Activated CD4-positive, alpha-beta T cell treated with anti-CD3 and anti-CD28 coated beads for 24 hours (primary cell): ENCODE results near the gene ICAM4.
A peak's percentile ranks its signal among the peaks of the same experiment; 100 is the strongest.
"Not testable (repeated sequence)": the region's sequence is repeated elsewhere in the genome, so short reads cannot be mapped to it uniquely, and the experiment has no call there.

Experiments
- DNase-seq, 2 donors: peaks; one replicate each; pipeline ENCODE4 v3.0.0-alpha.2; 2020; ENCODE audit warnings: low read depth in 2 of 2

Gene ICAM4, protein sequence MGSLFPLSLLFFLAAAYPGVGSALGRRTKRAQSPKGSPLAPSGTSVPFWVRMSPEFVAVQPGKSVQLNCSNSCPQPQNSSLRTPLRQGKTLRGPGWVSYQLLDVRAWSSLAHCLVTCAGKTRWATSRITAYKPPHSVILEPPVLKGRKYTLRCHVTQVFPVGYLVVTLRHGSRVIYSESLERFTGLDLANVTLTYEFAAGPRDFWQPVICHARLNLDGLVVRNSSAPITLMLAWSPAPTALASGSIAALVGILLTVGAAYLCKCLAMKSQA

DNA sequence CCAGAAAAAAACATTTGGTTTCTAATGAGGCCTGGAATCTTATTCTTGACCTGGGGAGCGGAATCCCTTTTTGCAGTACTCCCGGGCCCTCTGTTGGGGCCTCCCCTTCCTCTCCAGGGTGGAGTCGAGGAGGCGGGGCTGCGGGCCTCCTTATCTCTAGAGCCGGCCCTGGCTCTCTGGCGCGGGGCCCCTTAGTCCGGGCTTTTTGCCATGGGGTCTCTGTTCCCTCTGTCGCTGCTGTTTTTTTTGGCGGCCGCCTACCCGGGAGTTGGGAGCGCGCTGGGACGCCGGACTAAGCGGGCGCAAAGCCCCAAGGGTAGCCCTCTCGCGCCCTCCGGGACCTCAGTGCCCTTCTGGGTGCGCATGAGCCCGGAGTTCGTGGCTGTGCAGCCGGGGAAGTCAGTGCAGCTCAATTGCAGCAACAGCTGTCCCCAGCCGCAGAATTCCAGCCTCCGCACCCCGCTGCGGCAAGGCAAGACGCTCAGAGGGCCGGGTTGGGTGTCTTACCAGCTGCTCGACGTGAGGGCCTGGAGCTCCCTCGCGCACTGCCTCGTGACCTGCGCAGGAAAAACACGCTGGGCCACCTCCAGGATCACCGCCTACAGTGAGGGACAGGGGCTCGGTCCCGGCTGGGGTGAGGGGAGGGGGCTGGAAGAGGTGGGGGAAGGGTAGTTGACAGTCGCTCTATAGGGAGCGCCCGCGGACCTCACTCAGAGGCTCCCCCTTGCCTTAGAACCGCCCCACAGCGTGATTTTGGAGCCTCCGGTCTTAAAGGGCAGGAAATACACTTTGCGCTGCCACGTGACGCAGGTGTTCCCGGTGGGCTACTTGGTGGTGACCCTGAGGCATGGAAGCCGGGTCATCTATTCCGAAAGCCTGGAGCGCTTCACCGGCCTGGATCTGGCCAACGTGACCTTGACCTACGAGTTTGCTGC is at the start of gene ICAM4:
ICAM4 (plus strand) TSS at position 153 of the 935 bp plus-strand sequence; CDS start at position 211, 58 bp downstream.
- DNase-seq: no peak

DNA sequence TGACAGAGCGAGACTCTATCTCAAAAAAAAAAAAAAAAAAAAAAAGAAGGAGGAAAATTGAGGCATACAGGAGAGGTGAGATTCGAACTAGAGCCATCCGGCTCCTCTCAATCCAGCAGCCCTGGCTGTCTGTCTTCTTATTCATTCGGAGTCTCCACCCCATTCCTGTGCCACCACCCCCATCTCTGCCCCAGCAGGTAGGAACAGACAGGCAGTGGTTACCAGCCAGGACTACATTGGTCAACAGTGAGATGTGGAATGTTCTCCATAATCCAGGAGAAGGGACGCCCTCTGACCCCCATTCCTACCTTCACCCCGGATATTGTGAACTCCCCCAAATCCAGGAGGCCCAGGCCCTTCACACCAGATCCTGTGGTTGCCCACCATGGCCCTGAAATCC is 49.1 kb upstream of the ICAM4 start:
- no peak for DNase-seq

DNA sequence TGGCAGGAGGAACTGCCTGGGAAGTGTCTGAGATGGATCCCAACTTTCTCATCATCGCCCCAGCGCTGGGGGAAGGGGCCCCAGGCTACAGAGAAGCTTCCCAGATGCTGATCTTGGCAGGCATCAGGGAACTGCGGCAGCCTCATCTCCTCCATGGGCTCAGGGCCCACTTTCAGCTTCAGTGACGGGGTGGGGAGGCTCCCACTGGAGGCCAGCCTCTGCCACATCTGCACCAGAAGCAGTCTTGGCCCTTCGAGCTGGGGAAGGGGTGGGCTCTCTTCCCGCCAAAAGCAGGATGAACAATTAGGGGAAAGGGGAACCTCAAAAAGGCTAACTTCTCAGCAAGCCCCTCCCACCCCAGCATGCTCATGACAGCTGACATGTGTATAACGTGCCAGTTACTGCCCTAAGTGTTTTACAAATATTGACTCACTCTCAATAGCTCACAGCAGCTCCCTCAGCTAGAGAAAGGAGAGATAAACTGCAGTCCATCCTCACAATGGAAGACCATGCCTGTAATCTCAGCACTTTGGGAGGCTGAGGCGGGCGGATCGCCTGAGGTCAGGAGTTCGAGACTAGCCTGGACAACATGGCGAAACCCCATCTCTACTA is 48.5 kb upstream of the ICAM4 start:
- no peak for DNase-seq

DNA sequence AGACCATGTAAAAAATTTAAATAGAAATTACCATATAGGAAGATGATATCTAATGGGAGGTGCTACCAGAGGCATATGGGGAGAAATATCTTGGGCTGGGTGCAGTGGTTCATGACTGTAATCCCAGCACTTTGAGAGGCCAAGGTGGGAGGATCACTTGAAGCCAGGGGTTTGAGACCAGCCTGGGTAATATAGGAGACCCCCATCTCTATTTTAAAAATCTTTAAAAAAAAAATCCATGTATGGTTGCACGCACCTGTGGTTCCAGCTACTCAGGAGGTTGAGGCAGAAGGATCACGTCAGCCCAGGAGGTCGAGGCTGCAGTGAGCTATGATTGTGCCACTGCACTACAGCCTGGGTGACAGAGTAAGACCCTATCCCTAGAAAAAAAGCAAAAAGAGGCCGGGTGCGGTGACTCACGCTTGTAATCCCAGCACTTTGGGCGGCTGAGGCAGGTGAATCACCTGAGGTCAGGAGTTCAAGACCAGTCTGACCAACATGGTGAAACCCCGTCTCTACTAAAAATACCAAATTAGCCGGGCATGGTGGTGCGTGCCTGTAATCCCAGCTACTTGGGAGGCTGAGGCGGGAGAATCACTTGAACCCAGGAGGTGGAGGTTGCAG is 44.8 kb upstream of the ICAM4 start:
- not testable (repeated sequence) for DNase-seq

DNA sequence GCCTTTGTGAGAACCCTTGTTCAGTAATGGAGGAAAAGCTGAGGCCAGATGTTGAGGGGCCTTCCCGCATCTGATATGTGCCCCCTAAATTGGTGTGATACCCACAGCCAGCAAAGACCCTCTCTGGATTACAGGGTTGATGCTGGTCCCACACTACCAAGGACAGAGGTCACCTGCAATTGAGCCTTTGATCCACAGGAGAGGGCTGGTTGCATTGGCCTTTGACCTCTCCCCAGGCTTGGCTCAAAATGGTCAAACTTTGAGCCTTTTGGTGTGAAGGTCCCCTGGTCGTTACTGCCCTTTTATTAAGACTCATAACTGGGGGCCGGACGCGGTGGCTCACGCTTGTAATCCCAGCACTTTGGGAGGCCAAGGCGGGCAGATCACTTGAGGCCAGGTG is 43.1 kb upstream of the ICAM4 start:
- DNase-seq: no peak

DNA sequence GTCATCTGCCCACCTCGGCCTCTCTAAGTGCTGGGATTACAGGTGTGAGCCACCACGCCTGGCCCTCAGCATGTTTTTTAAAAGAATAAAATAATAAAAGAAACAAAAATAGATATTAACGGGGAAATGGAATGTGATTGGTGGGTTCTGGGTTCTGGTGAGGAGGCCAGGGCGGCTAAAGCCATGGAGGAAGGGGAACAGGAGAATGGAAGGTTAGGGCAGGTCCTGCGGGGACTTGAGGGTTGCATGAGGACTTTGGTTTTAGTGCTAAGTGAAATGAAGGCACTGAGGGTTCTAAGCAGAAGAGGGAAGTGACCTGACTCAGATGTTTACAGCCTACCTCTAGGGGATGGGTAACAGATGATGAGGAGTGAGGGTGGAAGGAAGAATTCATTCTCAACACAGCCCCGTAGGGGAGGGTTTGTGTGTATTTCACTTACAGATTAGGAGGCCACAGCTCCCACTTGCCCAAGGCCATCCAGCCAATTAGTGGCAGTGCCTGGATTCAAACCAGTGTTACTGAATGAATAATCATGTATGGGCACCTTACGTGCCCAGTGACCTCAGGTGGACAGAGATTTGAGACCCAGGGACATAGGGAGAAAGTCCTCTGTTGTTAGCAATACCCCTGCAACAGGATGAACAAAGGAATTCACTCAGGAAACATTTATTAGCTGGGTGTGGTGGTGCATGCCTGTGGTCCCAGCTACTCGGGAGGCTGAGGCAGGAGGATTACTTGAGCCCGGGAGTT is 41.4 kb upstream of the ICAM4 start:
- DNase-seq: no peak

DNA sequence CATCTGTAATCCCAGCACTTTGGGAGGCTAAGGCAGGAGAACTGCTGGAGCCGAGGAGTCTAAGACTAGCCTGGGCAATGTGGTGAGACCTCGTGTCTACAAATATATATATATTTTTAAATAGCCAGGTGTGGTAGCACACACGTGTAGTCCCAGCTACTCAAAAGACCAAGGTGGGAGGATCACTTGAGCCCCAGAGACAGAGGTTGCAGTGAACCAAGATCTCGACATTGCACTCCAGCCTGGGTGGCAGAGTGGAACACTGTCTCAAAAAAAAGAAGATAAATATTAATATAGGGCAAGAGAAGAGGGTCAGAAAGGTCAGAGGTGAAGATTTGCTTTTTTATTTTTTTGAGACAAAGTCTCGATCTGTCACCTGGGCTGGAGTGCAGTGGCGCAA is 40.2 kb upstream of the ICAM4 start:
- no peak for DNase-seq

DNA sequence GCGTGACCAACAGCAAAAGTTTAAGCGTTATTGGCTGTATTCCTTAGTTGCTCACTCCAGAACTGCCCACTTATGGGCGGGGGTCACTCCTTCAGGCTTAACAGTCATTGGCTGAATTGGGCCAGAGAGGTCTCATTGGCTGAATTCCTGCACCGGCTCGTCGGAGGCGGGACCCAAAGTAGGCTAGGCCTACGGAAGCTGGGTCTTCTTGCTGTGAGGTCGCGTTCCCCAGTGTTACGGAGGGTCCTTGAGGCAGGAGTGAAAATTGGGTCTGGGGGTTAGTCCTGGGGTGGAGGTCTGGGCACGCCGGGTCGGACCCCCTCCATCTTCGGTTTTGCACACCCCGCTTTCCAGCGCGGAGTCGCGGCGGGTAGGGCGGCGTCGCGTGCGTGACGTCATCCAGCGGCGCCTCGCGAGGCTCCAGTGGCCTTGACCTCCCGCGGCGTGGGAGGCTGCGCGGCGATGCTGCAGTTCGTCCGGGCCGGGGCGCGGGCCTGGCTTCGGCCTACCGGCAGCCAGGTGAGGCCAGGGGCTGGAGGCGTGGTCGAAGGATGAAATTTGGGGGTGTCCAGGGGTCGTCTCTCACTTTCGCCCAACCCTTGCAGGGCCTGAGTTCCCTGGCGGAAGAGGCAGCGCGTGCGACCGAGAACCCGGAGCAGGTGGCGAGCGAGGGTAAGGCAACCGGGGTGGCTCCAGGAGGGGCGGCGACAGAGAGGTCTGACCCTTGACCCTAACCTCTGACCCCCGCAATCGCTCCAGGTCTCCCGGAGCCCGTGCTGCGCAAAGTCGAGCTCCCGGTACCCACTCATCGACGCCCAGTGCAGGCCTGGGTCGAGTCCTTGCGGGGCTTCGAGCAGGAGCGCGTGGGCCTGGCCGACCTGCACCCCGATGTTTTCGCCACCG is 34.7 kb upstream of the ICAM4 start, which contains the start of gene MRPL4:
MRPL4 (plus strand) TSS at position 423 of the 903 bp plus-strand sequence; CDS start at position 463, 40 bp downstream.
- peak; percentile 91 to 93 for DNase-seq

DNA sequence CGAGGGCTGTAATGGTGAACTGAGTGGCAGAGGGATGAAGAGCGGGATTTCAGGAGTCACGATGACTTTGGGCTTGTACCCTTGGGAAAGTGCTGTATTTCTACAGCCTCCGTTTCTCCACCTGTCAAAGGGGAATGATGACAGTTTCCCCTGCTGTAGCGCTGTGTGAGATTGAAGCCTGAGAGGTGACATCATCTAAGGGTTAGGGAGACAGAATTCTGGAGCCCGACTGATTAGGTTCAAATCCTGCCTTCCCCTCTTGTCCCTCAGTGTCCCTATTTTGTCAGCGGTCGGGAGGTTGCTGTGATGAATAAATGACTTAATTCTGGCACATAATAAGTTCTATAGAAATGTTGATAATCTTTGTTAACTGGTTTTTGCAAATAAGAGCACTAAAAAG is 34.0 kb upstream of the ICAM4 start:
- no peak for DNase-seq

DNA sequence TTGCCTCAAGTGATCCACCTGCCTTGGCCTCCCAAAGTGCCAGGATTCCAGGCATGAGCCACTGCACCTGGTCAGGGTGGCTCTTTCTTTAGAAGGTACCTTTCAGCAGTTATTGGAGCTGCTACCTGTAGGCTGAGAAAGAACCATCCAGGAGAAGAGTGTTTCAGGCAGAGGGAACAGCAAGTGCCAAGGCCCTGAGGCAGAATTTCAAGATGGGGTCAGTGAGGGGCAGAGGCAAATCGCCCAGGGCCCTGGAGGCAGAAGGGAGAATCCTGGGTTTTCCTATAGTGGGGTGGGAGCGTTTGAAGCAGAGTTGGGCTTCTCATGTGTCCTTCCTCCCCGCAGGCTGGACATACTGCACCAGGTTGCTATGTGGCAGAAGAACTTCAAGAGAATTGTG is 32.5 kb upstream of the ICAM4 start:
- DNase-seq: no peak

DNA sequence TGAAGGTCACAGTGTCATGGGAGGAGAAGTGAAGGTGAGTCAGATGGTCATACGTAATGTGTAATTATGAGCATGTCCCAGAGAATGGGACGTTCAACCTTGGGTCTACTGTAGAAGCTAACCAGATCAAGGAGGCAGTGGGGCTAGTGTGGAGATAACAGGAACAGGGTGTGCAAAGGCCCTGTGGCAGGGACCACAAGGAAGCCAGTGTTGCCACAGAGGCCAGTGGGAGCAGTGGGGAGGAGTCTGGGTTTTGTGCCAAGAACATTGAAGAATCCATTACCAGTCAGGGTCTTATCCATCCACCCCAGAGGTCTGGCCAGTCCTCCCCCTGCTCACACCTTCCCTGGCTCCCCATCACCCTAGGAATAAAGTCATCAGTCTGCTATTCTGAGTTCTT is 31.4 kb upstream of the ICAM4 start:
- no peak for DNase-seq

DNA sequence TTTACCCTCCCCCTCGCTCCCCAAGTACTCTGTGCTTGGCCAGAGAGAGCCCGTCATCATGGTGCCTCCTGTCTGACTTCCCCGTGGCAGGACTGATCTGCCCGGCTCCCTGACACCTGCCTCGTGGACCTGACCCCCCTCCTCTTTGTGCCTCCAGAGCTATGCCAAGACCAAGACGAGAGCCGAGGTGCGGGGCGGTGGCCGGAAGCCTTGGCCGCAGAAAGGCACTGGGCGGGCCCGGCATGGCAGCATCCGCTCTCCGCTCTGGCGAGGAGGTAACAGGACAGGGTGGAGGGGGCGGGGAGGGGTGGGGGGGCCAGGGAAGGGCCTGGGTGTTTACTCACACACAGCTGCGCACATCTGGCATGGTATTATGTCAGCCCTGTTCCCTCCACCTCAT is 30.2 kb upstream of the ICAM4 start:
- DNase-seq: no peak

DNA sequence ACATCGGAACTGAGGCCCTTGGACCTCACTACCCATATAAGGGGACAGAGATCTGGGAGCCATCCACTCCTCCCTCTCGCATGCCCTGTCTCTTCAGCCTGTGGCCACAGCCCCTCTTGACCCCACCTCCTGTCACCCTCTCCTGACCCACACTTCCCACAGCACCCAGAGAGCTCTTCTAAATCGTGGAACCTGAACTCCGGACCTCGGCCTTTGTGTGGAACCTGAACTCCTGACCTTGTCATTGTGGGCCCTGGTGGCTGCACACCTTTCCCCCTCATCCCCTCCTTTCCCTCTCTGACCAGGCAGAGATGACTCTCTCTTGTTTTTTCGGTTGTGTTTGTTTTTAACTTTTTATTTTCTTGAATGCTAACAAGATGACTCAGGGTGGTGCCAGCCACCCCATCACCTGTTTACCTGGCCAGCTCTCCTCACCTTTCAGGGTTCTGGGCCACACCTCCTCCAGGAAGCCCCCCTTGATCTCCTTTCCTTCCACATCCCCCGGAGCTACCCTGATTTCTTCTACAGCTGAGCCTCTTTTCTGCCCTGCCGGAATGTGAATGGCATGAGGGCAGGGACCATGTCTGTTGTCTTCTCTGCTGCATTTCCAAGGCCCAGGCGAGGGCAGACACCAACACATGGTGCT is 29.7 kb upstream of the ICAM4 start:
- DNase-seq: no peak

DNA sequence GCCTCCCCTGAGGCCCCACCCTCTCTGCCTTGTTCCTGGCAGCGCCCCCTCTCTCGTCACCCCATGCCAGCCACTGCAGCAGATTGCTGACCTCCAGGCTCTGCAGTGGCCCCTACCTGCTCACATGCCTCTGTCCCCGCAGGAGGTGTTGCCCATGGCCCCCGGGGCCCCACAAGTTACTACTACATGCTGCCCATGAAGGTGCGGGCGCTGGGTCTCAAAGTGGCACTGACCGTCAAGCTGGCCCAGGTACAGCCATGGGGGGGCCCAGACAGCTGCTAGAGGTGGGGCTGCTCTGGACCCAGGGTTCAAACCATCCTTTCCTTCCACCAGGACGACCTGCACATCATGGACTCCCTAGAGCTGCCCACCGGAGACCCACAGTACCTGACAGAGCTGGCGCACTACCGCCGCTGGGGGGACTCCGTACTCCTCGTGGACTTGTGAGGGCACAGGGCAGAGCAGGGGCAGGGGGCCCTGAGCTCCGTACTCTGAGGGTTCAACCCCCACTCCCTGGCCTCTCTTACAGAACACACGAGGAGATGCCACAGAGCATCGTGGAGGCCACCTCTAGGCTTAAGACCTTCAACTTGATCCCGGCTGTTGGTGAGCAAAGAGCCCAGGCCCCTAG is 28.6 kb upstream of the ICAM4 start:
- no peak for DNase-seq

DNA sequence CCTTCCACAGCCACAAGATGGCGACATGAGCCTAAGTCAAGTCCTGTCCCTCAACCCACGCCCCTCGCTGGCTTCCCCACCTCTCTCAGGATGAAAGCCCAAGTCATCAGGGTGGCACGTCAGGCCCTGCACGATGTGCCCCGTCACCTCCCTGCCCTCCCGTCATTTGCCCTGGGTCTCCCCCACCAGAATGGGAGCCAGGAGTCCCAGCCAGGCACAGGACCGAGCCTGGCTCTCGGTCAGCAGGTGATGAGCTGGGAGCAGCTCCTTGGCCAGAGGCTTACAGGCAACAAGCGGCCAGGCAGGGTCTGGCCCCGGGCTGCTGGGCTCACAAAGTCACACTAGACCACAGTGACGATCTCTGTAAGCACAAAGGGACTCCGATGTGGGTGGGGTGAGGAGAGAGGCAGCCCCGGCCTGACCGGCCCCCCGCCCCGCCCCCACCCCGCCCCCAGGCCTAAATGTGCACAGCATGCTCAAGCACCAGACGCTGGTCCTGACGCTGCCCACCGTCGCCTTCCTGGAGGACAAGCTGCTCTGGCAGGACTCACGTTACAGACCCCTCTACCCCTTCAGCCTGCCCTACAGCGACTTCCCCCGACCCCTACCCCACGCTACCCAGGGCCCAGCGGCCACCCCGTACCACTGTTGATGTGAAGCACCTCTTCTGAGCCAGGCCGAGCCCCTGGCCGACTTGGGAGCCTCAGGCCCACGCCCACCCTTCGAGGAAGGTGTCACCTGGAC is 27.4 kb upstream of the ICAM4 start:
- peak; percentile 90 to 96 for DNase-seq

DNA sequence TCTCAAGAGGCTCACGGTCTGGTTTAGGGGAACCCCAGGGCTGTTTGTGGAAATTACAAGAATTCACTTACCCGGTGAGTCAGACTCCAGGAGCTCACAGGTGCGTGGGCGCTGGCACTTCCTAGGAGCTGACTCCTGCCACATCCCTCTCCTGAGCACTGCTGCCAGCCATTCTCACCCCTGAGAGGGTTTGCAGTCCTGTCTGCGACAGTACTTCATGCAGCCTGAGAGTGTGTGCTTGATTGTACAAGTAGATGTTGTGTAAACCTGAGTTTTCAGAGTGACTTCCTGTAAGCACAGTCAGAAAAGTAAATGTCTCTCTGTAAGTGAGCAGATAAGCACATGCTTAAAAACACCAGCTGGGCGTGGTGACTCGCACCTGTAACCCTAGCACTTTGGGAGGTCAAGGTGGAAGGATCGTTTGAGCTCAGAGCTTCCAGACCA is 26.6 kb upstream of the ICAM4 start:
- DNase-seq: peak; percentile 46 to 61

DNA sequence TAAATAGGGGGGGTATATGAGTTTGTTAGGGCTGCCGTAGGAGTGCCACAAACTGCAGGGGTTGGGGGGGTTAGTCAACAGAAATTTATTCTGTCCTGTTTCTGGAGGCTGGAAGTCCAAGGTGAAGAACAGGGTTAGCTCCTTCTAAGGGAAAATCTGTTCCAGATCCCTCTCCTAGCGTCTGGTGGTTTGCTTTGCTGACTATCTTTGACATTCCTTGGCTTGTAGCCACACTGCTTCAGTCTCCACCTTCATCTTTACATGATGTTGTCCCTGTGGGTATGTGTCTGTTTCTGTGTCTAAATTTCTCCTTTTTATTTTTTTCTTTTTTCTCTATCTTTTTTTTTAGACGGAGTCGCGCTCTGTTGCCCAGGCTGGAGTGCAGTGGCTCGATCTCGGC is 24.0 kb upstream of the ICAM4 start:
- no peak for DNase-seq

DNA sequence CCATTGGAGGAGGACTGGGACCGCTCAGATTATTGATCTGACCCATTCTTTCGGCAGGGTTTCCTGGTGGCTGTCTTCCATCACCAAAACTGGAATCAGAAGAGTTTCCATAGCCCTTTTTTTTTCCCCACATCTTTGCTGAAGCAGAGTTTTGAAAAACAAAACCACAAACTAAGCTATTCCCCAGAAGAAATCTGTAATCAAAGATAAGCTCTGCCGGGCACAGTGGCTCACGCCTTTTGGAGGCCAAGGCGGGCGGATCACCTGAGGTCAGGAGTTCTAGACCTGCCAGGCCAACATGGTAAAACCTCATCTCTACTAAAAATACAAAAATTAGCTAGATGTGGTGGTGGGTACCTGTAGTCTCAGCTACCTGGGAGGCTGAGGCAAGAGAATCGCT is 20.0 kb upstream of the ICAM4 start:
- no peak for DNase-seq
